Jurkat, Clone E6-1 (cell line): ENCODE results near the gene DGKD.
"Not testable (repeated sequence)": the region's sequence is repeated elsewhere in the genome, so short reads cannot be mapped to it uniquely, and the experiment has no call there.

Experiments used
- DNase-seq: peaks from one replicate; pipeline ENCODE4 v3.0.0-alpha.2; 2011; ENCODE audit warnings: low read depth, low spot score
- H3K4me3 ChIP-seq: 2 replicates; pipeline ENCODE4 v1.5.1; 2011; ENCODE audit warnings: mild to moderate bottlenecking, low read length, control low read depth, moderate library complexity

Gene DGKD

DNA sequence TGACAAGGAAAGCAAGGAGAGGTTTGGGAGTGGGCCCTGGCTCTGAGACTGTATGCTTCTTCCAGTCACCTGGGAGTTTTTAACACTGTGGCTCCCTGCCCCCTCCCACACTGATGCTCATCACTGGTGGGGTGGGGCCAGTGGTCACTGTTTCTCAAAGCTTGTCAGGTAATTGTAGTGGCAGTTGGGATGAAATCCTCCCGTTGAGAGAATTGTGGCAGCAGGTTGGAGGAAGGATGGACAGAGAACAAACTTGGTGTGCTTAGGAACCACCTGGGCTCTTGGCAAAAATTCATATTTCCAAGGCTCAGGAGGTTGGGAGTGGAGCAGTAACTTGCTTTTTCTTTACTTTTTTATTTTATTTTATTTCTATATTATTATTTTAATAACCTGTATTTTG lies 25.1 kb downstream of the DGKD start:
- no peak for DNase-seq
- H3K4me3 ChIP-seq, result no peak overlapping the region

GRCh38 chr2:233380132-233380895 lies 26.0 kb downstream of the DGKD start:
- no peak for DNase-seq
- H3K4me3 ChIP-seq, result no peak overlapping the region

GRCh38 chr2:233380995-233381637 lies 26.8 kb downstream of the DGKD start:
- no peak for DNase-seq
- H3K4me3 ChIP-seq, result no peak overlapping the region

- no peak overlapping the region for H3K4me3 ChIP-seq
- no peak for DNase-seq
Measured at GRCh38 chr2:233381638-233381995, 27.3 kb downstream of the DGKD start.

- H3K4me3 ChIP-seq, result no peak overlapping the region
- no peak for DNase-seq
Measured at GRCh38 chr2:233384015-233384414, 29.7 kb downstream of the DGKD start.

- DNase-seq, result no peak
Measured at GRCh38 chr2:233384811-233385488, 30.7 kb downstream of the DGKD start.

DNA sequence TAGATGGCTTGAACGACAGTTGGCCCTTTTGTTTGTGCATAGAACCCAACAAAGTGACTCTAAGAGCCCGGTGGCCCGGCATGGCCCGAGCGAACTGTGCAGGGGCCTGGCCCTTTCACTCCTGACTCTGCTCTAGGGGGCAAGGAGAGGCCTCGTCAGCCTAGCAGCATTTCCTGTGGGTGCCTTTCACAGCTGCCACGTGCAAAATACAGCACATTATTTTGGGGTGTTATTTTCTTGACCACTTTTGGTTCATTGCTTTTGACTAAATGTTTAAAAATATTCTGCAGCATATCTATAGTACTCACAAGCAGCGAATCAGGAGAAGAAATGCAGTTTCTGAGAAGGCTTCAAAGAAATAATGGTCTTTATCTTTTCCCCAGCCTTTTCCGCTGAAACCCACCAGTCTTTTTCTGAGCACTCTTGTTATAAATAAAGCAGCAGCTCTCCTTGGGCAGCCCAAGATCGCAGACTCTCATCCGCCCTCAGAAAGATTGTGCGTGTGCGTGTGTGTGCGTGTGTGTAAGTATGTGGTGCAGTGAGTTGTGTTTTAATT lies 31.3 kb downstream of the DGKD start:
- peak overlapping the region; percentile 20; the same call in 1 of the 2 replicates for H3K4me3 ChIP-seq
- peak; percentile 88 for DNase-seq

More at GRCh38 chr2:233384811-233385488, 30.7 kb downstream of the DGKD start:
- peak overlapping the region; percentile 20; the same call in 1 of the 2 replicates for H3K4me3 ChIP-seq

GRCh38 chr2:233386382-233387041 lies 32.2 kb downstream of the DGKD start:
- no peak overlapping the region for H3K4me3 ChIP-seq
- DNase-seq, result no peak

DNA sequence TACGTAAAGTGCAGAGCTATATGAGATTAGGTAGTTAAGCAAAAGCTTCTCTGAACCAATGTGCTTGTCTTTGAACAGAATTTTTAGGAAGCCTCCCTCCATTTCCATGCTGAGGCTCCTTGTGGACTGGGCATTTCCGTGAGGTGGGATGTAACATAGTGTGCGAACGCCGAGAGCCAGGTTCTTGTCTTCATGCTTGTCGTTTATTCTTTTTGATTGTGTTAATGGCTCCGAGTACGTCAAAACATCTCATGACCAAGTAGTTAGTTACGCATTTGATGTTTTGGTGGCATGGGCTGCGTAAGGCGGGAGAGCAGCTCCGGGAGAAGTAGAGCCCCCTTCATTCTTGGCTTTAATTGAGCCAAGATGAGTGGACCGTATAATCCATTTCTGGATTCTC lies 32.9 kb downstream of the DGKD start:
- no peak for DNase-seq
- H3K4me3 ChIP-seq, result no peak overlapping the region

DNA sequence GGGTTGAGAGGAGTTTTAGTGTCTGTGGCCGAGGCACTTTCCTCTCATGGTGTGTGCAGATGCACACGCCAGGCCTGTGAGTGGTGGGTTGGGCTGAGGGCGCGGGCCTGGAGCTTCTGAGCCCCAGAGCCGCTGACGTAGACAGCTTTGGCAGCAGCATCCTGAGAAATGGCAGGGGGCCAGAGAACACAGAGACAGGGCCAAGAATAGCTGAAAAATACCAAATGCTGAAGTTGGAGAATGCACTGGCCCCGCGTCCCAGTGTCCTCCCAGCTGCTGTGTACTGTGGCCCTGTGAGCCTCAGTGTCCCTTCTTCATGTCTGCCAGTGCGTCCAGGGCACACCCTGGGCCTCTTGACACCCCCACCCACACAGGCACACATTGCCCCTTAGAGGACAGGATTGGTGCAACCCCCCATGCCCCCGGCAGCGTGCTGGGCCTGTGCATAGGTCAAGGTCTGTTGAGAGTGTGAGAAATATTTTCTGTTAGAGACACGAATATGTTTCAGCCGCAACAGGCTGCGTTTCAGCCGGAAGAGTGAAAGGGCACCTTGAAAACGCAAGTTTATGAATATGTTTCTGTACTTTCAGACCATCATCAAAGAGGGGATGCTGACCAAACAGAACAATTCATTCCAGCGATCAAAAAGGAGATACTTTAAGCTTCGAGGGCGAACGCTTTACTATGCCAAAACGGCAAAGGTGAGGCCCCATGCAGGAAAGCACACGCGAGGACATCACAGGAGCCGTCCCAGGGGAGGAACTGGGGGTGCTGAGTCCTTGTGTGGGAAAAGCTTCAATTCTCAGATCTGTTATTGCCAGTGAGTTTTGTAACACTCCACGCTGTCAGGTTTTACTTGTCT lies 33.6 kb downstream of the DGKD start:
- no peak for DNase-seq
- H3K4me3 ChIP-seq, result no peak overlapping the region

DNA sequence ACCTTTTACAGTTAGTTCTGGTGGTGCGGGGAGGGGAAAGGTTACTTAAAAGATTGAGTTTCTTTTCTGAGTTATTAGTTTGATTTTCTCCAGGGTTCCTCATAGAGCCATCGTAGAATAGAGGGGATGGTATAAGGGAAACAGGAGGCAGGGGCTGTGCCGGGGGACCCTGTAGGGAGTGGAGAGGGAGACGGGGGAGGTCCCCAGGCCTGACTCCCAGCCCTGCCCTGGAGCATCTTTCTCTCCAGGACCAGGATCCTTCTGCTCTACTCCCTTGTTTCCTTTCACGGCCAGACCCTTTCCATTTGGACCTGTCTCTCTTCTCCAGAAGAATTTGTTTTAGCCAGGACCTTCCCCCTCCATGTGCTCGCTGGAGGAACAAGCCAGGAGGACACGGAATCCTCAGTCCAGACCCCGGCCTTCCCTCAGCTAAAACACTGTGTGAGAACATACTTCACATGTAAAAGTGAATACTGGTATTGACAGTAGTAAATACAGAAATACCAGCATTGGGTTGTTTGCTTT lies 35.4 kb downstream of the DGKD start:
- no peak overlapping the region for H3K4me3 ChIP-seq
- DNase-seq, result no peak

DNA sequence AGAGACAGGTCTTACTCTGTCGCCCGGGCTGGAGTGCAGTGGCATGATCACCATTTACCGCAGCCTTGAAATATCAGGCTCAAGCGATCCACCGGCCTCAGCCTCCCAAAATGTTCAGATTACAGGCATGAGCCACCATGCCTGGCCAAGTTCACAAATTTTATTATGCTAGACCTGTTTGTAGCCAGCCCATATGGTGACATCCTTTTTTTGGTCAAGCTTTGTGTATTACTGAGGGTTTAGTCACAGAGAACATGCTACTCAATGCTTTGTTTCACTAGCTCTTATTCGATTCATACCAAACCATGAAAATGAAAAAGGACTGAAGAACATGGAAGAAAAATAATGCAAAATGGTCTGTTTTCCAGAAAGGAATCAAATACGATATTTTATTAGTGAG lies 41.4 kb downstream of the DGKD start:
- DNase-seq, result no peak
- no peak overlapping the region for H3K4me3 ChIP-seq

DNA sequence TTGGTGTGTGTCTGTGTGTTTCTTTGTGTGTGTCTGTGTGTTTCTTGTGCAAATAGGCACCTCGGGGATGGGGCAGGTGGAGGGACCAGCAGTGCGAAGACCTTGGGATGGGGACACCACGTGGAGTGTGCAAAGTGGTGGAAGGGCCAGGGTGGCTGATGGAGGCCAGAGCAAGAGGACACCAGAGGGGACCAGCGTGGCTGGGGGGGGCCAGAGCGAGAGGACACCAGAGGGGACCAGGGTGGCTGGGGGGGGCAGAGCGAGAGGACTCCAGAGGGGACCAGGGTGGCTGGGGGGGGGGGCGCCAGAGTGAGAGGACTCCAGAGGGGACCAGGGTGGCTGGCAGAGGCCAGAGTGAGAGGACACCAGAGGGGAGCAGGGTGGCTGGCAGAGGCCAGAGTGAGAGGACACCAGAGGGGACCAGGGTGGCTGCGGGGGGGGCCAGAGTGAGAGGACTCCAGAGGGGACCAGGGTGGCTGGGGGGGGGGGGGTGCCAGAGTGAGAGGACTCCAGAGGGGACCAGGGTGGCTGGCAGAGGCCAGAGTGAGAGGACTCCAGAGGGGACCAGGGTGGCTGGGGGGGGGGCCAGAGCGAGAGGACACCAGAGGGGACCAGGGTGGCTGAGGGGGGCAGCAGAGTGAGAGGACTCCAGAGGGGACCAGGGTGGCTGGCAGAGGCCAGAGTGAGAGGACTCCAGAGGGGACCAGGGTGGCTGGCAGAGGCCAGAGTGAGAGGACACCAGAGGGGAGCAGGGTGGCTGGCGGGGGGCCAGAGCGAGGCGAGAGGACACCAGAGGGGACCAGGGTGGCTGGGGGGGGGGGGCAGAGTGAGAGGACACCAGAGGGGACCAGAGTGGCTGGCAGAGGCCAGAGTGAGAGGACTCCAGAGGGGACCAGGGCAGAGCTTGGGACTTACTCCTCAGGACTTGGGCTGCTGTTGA lies 42.7 kb downstream of the DGKD start:
- H3K4me3 ChIP-seq, DNase-seq: not testable (repeated sequence)

- peak; percentile 75 for DNase-seq
- peak overlapping the region; percentile 31 for H3K4me3 ChIP-seq
Measured at GRCh38 chr2:233399306-233400225, 45.3 kb downstream of the DGKD start.

DNA sequence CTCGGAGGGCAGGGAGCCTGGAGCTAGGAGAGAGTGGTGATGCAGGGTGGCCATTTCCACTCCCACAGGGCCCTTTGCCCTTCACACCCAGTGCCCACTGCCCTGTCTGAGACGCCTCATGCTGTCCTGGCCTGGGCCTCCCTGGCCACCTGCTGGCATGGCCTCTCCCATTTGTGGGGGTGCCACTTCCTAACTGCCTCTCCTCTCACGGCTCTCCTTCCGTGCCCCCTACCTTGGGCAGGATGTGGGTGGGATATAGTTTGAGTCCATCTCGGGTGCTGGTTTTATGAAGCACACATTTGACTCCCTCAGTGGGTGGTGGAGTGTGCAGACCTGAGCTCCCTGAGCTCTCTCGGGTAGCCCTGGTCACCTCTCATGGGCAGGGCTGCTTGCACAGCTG lies 46.0 kb downstream of the DGKD start:
- peak; percentile 72 for DNase-seq
- peak overlapping the region; percentile 36 for H3K4me3 ChIP-seq

GRCh38 chr2:233400961-233401360 lies 46.7 kb downstream of the DGKD start:
- DNase-seq, result no peak
- peak overlapping the region; percentile 36; the same call in 1 of the 2 replicates for H3K4me3 ChIP-seq
